AG04449 (cell line): ENCODE data around the gene OCA2.

Source experiments
- CTCF ChIA-PET: fragments of 350-600 bp; formaldehyde crosslinking; extraction: SDS; loops from one replicate; lab custom pipeline; 2021; ENCODE audit warnings: antibody characterized with exemption; lab: Yijun Ruan, JAX
- POLR2A ChIA-PET: fragments of 400-600, 350-600 bp; formaldehyde crosslinking; extraction: SDS; loops from one replicate; lab custom pipeline; 2020; ENCODE audit warnings: antibody characterized with exemption, inconsistent platforms; lab: Yijun Ruan, JAX
- DNase-seq: peaks from one replicate; pipeline ENCODE4 v3.0.0-alpha.2; 2010; ENCODE audit warnings: low read depth, low spot score
- H3K4me3 ChIP-seq: 2 replicates; pipeline ENCODE4 v1.5.1; 2011; ENCODE audit warnings: low read depth, mild to moderate bottlenecking, control low read depth, low read length
- TF ChIP-seq, protein P1 (sequence below): IDR thresholded peaks from one replicate; pipeline ENCODE4 v1.5.1; 2011; ENCODE audit warnings: mild to moderate bottlenecking, moderate library complexity, low read length, control low read depth, inconsistent platforms; ENCODE audit not compliant: insufficient read depth; ENCODE audit errors: missing control alignments

Gene OCA2

GRCh38 chr15:28002136-28002861 is 96.8 kb downstream of the OCA2 start:
- ChIA-PET POLR2A (no interaction called here), CTCF (no interaction called here)

GRCh38 chr15:28001641-28002040 is 97.5 kb downstream of the OCA2 start:
- ChIA-PET CTCF (no interaction called here), POLR2A (no interaction called here)
- TF ChIP-seq, protein P1, sequence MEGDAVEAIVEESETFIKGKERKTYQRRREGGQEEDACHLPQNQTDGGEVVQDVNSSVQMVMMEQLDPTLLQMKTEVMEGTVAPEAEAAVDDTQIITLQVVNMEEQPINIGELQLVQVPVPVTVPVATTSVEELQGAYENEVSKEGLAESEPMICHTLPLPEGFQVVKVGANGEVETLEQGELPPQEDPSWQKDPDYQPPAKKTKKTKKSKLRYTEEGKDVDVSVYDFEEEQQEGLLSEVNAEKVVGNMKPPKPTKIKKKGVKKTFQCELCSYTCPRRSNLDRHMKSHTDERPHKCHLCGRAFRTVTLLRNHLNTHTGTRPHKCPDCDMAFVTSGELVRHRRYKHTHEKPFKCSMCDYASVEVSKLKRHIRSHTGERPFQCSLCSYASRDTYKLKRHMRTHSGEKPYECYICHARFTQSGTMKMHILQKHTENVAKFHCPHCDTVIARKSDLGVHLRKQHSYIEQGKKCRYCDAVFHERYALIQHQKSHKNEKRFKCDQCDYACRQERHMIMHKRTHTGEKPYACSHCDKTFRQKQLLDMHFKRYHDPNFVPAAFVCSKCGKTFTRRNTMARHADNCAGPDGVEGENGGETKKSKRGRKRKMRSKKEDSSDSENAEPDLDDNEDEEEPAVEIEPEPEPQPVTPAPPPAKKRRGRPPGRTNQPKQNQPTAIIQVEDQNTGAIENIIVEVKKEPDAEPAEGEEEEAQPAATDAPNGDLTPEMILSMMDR: no peak
- DNase-seq: no peak
- no peak overlapping the region for H3K4me3 ChIP-seq

More at GRCh38 chr15:28002136-28002861, 96.8 kb downstream of the OCA2 start:
- H3K4me3 ChIP-seq: no peak overlapping the region
- no peak for DNase-seq
- TF ChIP-seq, protein P1: no peak

- ChIA-PET CTCF (no interaction called here), POLR2A (no interaction called here)
- H3K4me3 ChIP-seq: no peak overlapping the region
- no peak for DNase-seq
- TF ChIP-seq, protein P1: no peak
Measured at GRCh38 chr15:27993996-27994780, 104.9 kb downstream of the OCA2 start.

- POLR2A ChIA-PET: no interaction called here
- no peak overlapping the region for H3K4me3 ChIP-seq
- CTCF ChIA-PET: no interaction called here
- TF ChIP-seq, protein P1: no peak
- DNase-seq: no peak
Measured at GRCh38 chr15:27993544-27993943, 105.6 kb downstream of the OCA2 start.

- ChIA-PET POLR2A (no interaction called here), CTCF (no interaction called here)
- TF ChIP-seq, protein P1: no peak
- no peak for DNase-seq
- no peak overlapping the region for H3K4me3 ChIP-seq
Measured at GRCh38 chr15:27990521-27991515, 108.3 kb downstream of the OCA2 start.
